Liver (tissue), 3 donors: ENCODE results near the gene IFIT1.
A peak's percentile ranks its signal among the peaks of the same experiment; 100 is the strongest.

ENCODE experiments used
- FOXA1 ChIP-seq: IDR thresholded peaks from 2 replicates; pipeline ENCODE4 v1.6.1; 2016; ENCODE audit warnings: antibody characterized with exemption
- JUND ChIP-seq, 2 donors: IDR thresholded peaks; 2 replicates each; pipeline ENCODE4 v1.6.1; 2016; ENCODE audit warnings: antibody characterized with exemption in 2 of 2
- RAD21 ChIP-seq, 2 donors: IDR thresholded peaks; 2 replicates each; pipeline ENCODE4 v1.6.1; 2016; ENCODE audit warnings: antibody characterized with exemption in 2 of 2, mild to moderate bottlenecking in 2 of 2
- RXRA ChIP-seq, 2 donors: IDR thresholded peaks; 2 replicates each; pipeline ENCODE4 v1.6.1; 2017 to 2018; ENCODE audit warnings: antibody characterized with exemption in 2 of 2, mild to moderate bottlenecking in 1 of 2
- ZBTB33 ChIP-seq: IDR thresholded peaks from 2 replicates; pipeline ENCODE4 v1.6.1; 2016; ENCODE audit warnings: antibody characterized with exemption
- TF ChIP-seq, protein P1 (sequence below): fragments of 150-350 bp; IDR thresholded peaks from 2 replicates; pipeline ENCODE4 v1.5.1; 2017; ENCODE audit warnings: improper control_type of control experiment, low read depth, low read length; ENCODE audit not compliant: missing input control
- TF ChIP-seq, protein P2 (sequence below): IDR thresholded peaks from 2 replicates; pipeline ENCODE4 v1.6.1; 2016; ENCODE audit warnings: antibody characterized with exemption, mild to moderate bottlenecking
- TF ChIP-seq, protein P3 (sequence below): IDR thresholded peaks from 2 replicates; pipeline ENCODE4 v1.6.1; 2016; ENCODE audit warnings: antibody characterized with exemption
- donor health status: healthy.
- donor health status: healthy.

DNA sequence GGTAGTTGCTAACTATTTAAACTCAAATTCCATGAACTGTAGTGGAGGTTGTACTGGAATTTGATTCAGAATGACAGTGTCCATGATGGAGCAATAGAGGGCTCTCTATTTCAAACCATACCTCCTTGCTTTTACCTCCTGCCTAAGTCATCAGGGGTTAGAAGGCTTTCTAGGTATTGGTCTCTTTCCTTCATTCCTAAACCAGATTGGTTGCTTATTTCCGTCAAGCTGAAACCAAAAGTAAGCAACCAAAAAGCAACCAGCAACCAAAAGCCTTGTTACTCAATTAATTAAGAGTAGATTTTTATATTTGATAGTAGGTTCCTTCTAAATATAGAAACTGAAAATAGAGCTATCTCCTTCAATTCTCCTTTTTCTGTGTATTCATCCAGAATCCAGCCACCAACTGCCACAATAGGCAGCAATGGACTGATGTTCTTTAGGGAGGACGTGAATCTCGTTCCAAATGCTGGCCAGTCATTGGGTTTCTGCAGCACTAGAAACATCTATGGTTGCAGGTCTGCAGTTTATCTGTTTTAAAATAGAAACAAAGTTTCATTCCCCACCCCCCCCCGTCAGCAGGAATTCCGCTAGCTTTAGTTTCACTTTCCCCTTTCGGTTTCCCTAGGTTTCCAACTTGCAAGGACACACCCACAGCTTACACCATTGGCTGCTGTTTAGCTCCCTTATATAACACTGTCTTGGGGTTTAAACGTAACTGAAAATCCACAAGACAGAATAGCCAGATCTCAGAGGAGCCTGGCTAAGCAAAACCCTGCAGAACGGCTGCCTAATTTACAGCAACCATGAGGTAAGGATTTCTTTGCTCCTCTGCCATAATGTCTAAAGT, at the start of gene IFIT1:
- peak in 1 of 2 donors; percentile 19 for TF ChIP-seq JUND (IDR thresholded peaks at IDR 0.05)
- TF ChIP-seq RXRA (IDR thresholded peaks at IDR 0.05), result peak; percentile 25 to 58
- TF ChIP-seq, protein P1, sequence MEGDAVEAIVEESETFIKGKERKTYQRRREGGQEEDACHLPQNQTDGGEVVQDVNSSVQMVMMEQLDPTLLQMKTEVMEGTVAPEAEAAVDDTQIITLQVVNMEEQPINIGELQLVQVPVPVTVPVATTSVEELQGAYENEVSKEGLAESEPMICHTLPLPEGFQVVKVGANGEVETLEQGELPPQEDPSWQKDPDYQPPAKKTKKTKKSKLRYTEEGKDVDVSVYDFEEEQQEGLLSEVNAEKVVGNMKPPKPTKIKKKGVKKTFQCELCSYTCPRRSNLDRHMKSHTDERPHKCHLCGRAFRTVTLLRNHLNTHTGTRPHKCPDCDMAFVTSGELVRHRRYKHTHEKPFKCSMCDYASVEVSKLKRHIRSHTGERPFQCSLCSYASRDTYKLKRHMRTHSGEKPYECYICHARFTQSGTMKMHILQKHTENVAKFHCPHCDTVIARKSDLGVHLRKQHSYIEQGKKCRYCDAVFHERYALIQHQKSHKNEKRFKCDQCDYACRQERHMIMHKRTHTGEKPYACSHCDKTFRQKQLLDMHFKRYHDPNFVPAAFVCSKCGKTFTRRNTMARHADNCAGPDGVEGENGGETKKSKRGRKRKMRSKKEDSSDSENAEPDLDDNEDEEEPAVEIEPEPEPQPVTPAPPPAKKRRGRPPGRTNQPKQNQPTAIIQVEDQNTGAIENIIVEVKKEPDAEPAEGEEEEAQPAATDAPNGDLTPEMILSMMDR, result no peak
- TF ChIP-seq, protein P2, sequence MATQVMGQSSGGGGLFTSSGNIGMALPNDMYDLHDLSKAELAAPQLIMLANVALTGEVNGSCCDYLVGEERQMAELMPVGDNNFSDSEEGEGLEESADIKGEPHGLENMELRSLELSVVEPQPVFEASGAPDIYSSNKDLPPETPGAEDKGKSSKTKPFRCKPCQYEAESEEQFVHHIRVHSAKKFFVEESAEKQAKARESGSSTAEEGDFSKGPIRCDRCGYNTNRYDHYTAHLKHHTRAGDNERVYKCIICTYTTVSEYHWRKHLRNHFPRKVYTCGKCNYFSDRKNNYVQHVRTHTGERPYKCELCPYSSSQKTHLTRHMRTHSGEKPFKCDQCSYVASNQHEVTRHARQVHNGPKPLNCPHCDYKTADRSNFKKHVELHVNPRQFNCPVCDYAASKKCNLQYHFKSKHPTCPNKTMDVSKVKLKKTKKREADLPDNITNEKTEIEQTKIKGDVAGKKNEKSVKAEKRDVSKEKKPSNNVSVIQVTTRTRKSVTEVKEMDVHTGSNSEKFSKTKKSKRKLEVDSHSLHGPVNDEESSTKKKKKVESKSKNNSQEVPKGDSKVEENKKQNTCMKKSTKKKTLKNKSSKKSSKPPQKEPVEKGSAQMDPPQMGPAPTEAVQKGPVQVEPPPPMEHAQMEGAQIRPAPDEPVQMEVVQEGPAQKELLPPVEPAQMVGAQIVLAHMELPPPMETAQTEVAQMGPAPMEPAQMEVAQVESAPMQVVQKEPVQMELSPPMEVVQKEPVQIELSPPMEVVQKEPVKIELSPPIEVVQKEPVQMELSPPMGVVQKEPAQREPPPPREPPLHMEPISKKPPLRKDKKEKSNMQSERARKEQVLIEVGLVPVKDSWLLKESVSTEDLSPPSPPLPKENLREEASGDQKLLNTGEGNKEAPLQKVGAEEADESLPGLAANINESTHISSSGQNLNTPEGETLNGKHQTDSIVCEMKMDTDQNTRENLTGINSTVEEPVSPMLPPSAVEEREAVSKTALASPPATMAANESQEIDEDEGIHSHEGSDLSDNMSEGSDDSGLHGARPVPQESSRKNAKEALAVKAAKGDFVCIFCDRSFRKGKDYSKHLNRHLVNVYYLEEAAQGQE, result no peak
- no peak for TF ChIP-seq ZBTB33
- TF ChIP-seq RAD21 (IDR thresholded peaks at IDR 0.05), result peak; percentile 25 to 43
- TF ChIP-seq, protein P3, sequence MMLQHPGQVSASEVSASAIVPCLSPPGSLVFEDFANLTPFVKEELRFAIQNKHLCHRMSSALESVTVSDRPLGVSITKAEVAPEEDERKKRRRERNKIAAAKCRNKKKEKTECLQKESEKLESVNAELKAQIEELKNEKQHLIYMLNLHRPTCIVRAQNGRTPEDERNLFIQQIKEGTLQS, result no peak
- TF ChIP-seq FOXA1, result no peak
